ENCODE measurements around the gene RNASE13.

- TF ChIP-seq CTCF (IDR thresholded peaks at IDR 0.05) (no peak), POLR2AphosphoS5 (IDR thresholded peaks at IDR 0.05; ENCODE audit: low read depth, low read length) (no peak), TCF7L2 (IDR thresholded peaks at IDR 0.05; ENCODE audit: low read depth, low read length) (no peak), REST (IDR thresholded peaks at IDR 0.05; ENCODE audit: insufficient read depth in 1 of 2, low read depth in 2 of 2, low read length in 1 of 2) (no peak)
Observed at GRCh38 chr14:20986811-20987210, 47.8 kb downstream of the RNASE13 start.

Measured in Panc1 (cell line).